Vagina (tissue), 2 donors: ENCODE results near the gene TRMU. TPM values are rescaled to one million over a fixed set of nuclear protein-coding genes. Genes with fewer than 3 reads are reported as not detected.

Experiments
- DNase-seq, 2 donors: peaks; one replicate each; pipeline ENCODE4 v3.0.0-alpha.2; 2017; ENCODE audit errors: extremely low spot score in 2 of 2
- H3K27ac ChIP-seq: fragments of 200-600 bp; sonication (generic); one replicate; pipeline ENCODE4 v1.5.1; 2019
- H3K27me3 ChIP-seq: fragments of 200-600 bp; sonication (generic); one replicate; pipeline ENCODE4 v1.5.1; 2019
- H3K36me3 ChIP-seq, 2 donors: fragments of 200-600 bp; sonication (generic); one replicate each; pipeline ENCODE4 v1.5.1; 2017 to 2019
- H3K4me1 ChIP-seq: fragments of 200-600 bp; sonication (generic); one replicate; pipeline ENCODE4 v1.5.1; 2019
- H3K4me3 ChIP-seq, 2 donors: fragments of 200-600 bp; sonication (generic); 1 replicate in 1 of 2; 2 replicates in 1 of 2; pipeline ENCODE4 v1.5.1; 2016 to 2019
- H3K9me3 ChIP-seq: fragments of 200-600 bp; sonication (generic); one replicate; pipeline ENCODE4 v1.5.1; 2019
- CTCF ChIP-seq, 3 experiments: fragments of 450-650 bp in 2 of 3; fragments of 200-600 bp in 1 of 3; sonication (generic) in 1 of 3; IDR thresholded peaks; one replicate each; pipeline ENCODE4 v1.5.1; 2017 to 2019; ENCODE audit warnings: antibody characterized with exemption in 3 of 3, mild to moderate bottlenecking in 2 of 3, moderate library complexity in 2 of 3
- POLR2A ChIP-seq, 2 donors: fragments of 450-650 bp; IDR thresholded peaks; one replicate each; pipeline ENCODE4 v1.6.1; 2017; ENCODE audit warnings: antibody characterized with exemption in 2 of 2, mild to moderate bottlenecking in 2 of 2, moderate library complexity in 2 of 2
- POLR2AphosphoS5 ChIP-seq, 2 donors: sonication (generic); formaldehyde crosslinking; IDR thresholded peaks; one replicate each; pipeline ENCODE4 v1.9.0; 2017; ENCODE audit warnings: antibody characterized with exemption in 2 of 2, mild to moderate bottlenecking in 2 of 2, low read depth in 1 of 2; ENCODE audit not compliant: insufficient read depth in 1 of 2
- intact Hi-C: fragments of 100-400 bp; cut with DNase I; formaldehyde crosslinking; loops from one replicate; pipeline ENCODE4 v1.15.1; 2023
- total RNA-seq: library from RNA; depleted of rRNA; stranded (reverse); fragments of >200 nt; gene quantifications from one replicate; pipeline ENCODE4 v1.2.3, GENCODE V29; 2016

Gene TRMU
- total RNA-seq, 1 donor from 2014 or later, result 37.1 TPM

- peaks cover 0 to 8% of the 10 kb centered on the region in 2 donors for H3K36me3 ChIP-seq
- no peak for DNase-seq
- TF ChIP-seq POLR2A (IDR thresholded peaks at IDR 0.05) (no peak), POLR2AphosphoS5 (IDR thresholded peaks at IDR 0.05; ENCODE audit: insufficient read depth in 1 of 2, low read depth in 1 of 2) (no peak), CTCF (IDR thresholded peaks at IDR 0.05) (no peak)
- intact Hi-C loops, result no loop called here
- H3K9me3 ChIP-seq, result no peaks in the 10 kb centered on the region
- H3K4me1 ChIP-seq, result no peaks in the 10 kb centered on the region
- H3K4me3 ChIP-seq, result no peak overlapping the region
- no peak overlapping the region for H3K27ac ChIP-seq
- H3K27me3 ChIP-seq, result no peaks in the 10 kb centered on the region
Measured at GRCh38 chr22:46366327-46366731, 30.8 kb downstream of the TRMU start.

- Histone ChIP-seq H3K36me3 (peaks cover 0 to 8% of the 10 kb centered on the region in 2 donors), H3K9me3 (no peaks in the 10 kb centered on the region), H3K4me1 (no peaks in the 10 kb centered on the region), H3K27ac (no peak overlapping the region), H3K4me3 (no peak overlapping the region), H3K27me3 (no peaks in the 10 kb centered on the region)
- intact Hi-C loops, result no loop called here
- no peak for TF ChIP-seq POLR2AphosphoS5 (IDR thresholded peaks at IDR 0.05; ENCODE audit: insufficient read depth in 1 of 2, low read depth in 1 of 2)
- TF ChIP-seq POLR2A (IDR thresholded peaks at IDR 0.05), result no peak
- TF ChIP-seq CTCF (IDR thresholded peaks at IDR 0.05), result no peak
- DNase-seq, result no peak
Measured at GRCh38 chr22:46366801-46367706, 31.5 kb downstream of the TRMU start.

GRCh38 chr22:46367707-46368191, 32.2 kb downstream of the TRMU start:
- Histone ChIP-seq H3K4me3 (no peak overlapping the region), H3K27me3 (no peaks in the 10 kb centered on the region), H3K4me1 (no peaks in the 10 kb centered on the region), H3K9me3 (no peaks in the 10 kb centered on the region), H3K36me3 (peaks cover 0 to 8% of the 10 kb centered on the region in 2 donors), H3K27ac (no peak overlapping the region)
- intact Hi-C loops, result no loop called here
- no peak for DNase-seq
- no peak for TF ChIP-seq POLR2A (IDR thresholded peaks at IDR 0.05)
- TF ChIP-seq CTCF (IDR thresholded peaks at IDR 0.05), result peak; percentile 60 to 85 (median 67)
- TF ChIP-seq POLR2AphosphoS5 (IDR thresholded peaks at IDR 0.05; ENCODE audit: insufficient read depth in 1 of 2, low read depth in 1 of 2), result no peak

GRCh38 chr22:46368422-46368821, 32.9 kb downstream of the TRMU start:
- TF ChIP-seq POLR2AphosphoS5 (IDR thresholded peaks at IDR 0.05; ENCODE audit: insufficient read depth in 1 of 2, low read depth in 1 of 2), result no peak
- TF ChIP-seq CTCF (IDR thresholded peaks at IDR 0.05), result no peak
- TF ChIP-seq POLR2A (IDR thresholded peaks at IDR 0.05), result no peak
- no peaks in the 10 kb centered on the region for H3K9me3 ChIP-seq
- no peak overlapping the region for H3K4me3 ChIP-seq
- H3K27me3 ChIP-seq, result no peaks in the 10 kb centered on the region
- peaks cover 0 to 8% of the 10 kb centered on the region in 2 donors for H3K36me3 ChIP-seq
- peaks cover 4% of the 10 kb centered on the region for H3K4me1 ChIP-seq
- H3K27ac ChIP-seq, result no peak overlapping the region
- DNase-seq, result no peak
- intact Hi-C loops, result no loop called here
